ENCODE measurements around the gene TMPO. TPM values are rescaled to one million over a fixed set of nuclear protein-coding genes. Genes with fewer than 3 reads are reported as not detected.

The TMPO gene
- total RNA-seq, 1 experiment from 2014 or later = 202 TPM

- Histone ChIP-seq H3K27ac (ENCODE audit: insufficient read length, low read depth, low read length) (peak overlapping the region; percentile 95), H3K9me3 (ENCODE audit: control insufficient read depth, low read depth, low read length) (no peaks in the 10 kb centered on the region), H3K23ac (ENCODE audit: insufficient read length, low read depth, low read length) (no peak overlapping the region), H3K9ac (ENCODE audit: extremely low read depth, insufficient read length, low read length) (peak overlapping the region; percentile 87), H2BK120ac (ENCODE audit: low read depth, low read length, poor library complexity, severe bottlenecking) (no peak overlapping the region), H3K27me3 (ENCODE audit: insufficient read depth, low read length) (no peaks in the 10 kb centered on the region), H3K79me2 (ENCODE audit: insufficient read depth, low read length) (no peaks in the 10 kb centered on the region), H3K4me2 (ENCODE audit: insufficient read depth, insufficient read length, low read length) (peak overlapping the region; percentile 65), H3K79me1 (ENCODE audit: insufficient read depth, low read depth, low read length, poor library complexity, severe bottlenecking) (no peaks in the 10 kb centered on the region), H4K5ac (ENCODE audit: insufficient read length, low read depth, low read length) (no peak overlapping the region), H3K18ac (ENCODE audit: insufficient read length, low read depth, low read length) (peak overlapping the region; percentile 72), H3T11ph (ENCODE audit: low read length) (no peak overlapping the region), H2BK20ac (ENCODE audit: low read depth, low read length, poor library complexity, severe bottlenecking) (no peak overlapping the region), H4K8ac (replicated peaks; ENCODE audit: insufficient read length, low read depth, low read length) (no peak overlapping the region), H4K91ac (ENCODE audit: insufficient read length, low read depth, low read length) (no peak overlapping the region), H2AK5ac (ENCODE audit: insufficient read length, low read length) (no peak overlapping the region), H4K20me1 (ENCODE audit: control insufficient read depth, insufficient read depth, insufficient read length) (no peaks in the 10 kb centered on the region), H3K56ac (ENCODE audit: insufficient read length, low read depth, low read length) (no peak overlapping the region), H3K23me2 (ENCODE audit: insufficient read length, low read depth, low read length, poor library complexity, severe bottlenecking) (no peaks in the 10 kb centered on the region), H2BK5ac (ENCODE audit: insufficient read length, low read length) (no peak overlapping the region), H2BK15ac (ENCODE audit: low read depth, low read length) (no peak overlapping the region), H3K14ac (ENCODE audit: insufficient read depth, low read length) (no peak overlapping the region), H2AFZ (ENCODE audit: low read length) (peak overlapping the region; percentile 88), H2BK12ac (ENCODE audit: insufficient read length, low read depth, low read length) (no peak overlapping the region), H3K4ac (ENCODE audit: low read depth, low read length) (no peak overlapping the region), H3K4me1 (ENCODE audit: insufficient read depth, low read length) (no peaks in the 10 kb centered on the region)
- peak overlapping the region; percentile 95 to 97 for H3K4me3 Mint-ChIP-seq
- no CpG with 5 or more reads among the region's 16 CpGs for WGBS (ENCODE audit: extremely low coverage, insufficient read length, low lambda C conversion rate)
- H3K4me1 Mint-ChIP-seq = peaks cover 0 to 5% of the 10 kb centered on the region in 2 experiments; a peak in 1 of 4 replicates
- peaks cover 10% of the 10 kb centered on the region for H3K27me3 Mint-ChIP-seq (ENCODE audit: low read depth)
- peaks cover 6 to 10% of the 10 kb centered on the region in 2 experiments; a peak in 3 of 5 replicates for H3K9me3 Mint-ChIP-seq
- peak; percentile 91 for DNase-seq
- H3K27ac Mint-ChIP-seq = peak overlapping the region; percentile 99 to 100 (median 99)
- TF ChIP-seq CTCF (conservative IDR thresholded peaks at IDR 0.05) = no peak
- peaks cover 0 to 3% (median 2%) of the 10 kb centered on the region in 3 experiments; a peak in 2 of 7 replicates for H3K36me3 Mint-ChIP-seq (ENCODE audit: insufficient read depth in 1 of 3, low read depth in 3 of 3)
These were observed 12.1 kb upstream of the TMPO start for GRCh38 chr12:98503342-98503591.
